Adrenal gland (tissue), 12 donors: ENCODE measurements around the gene CLIP1. TPM values are rescaled to one million over a fixed set of nuclear protein-coding genes. Genes with fewer than 3 reads are reported as not detected.
A peak's percentile ranks its signal among the peaks of the same experiment; 100 is the strongest.
"Not testable (repeated sequence)": the region's sequence is repeated elsewhere in the genome, so short reads cannot be mapped to it uniquely, and the experiment has no call there.

ENCODE experiments used
- DNase-seq, 7 donors: peaks; one replicate each; pipeline ENCODE4 v3.0.0-alpha.2; 2019 to 2020
- H3K27ac ChIP-seq, 5 donors: fragments of 200-600 bp; sonication (generic) in 4 of 5; 1 replicate in 3 of 5; 2 replicates in 2 of 5; pipeline versions ENCODE4 v1.5.1 to v1.8.0; 2016 to 2020; ENCODE audit warnings: mild to moderate bottlenecking in 1 of 5
- H3K27me3 ChIP-seq: fragments of 200-600 bp; 2 replicates; pipeline ENCODE4 v1.8.0; 2021
- H3K36me3 ChIP-seq, 2 donors: fragments of 200-600 bp; replicated peaks in 1 of 2; 1 replicate in 1 of 2; 2 replicates in 1 of 2; pipeline versions ENCODE4 v1.5.1 to v1.8.0; 2018 to 2022
- H3K4me1 ChIP-seq, 2 donors: fragments of 200-600 bp; replicated peaks in 1 of 2; 1 replicate in 1 of 2; 2 replicates in 1 of 2; pipeline versions ENCODE4 v1.5.1 to v1.8.0; 2018 to 2021
- H3K4me3 ChIP-seq, 4 donors: fragments of 200-600 bp; sonication (generic) in 3 of 4; one replicate each; pipeline ENCODE4 v1.5.1; 2016 to 2018
- H3K9me3 ChIP-seq, 3 donors: fragments of 200-600 bp; sonication (generic) in 1 of 3; replicated peaks in 1 of 3; 1 replicate in 2 of 3; 2 replicates in 1 of 3; pipeline versions ENCODE4 v1.5.1 to v1.8.0; 2016 to 2021
- CTCF ChIP-seq, 6 experiments: fragments of 450-650 bp in 4 of 6; fragments of 200-600 bp in 2 of 6; sonication (generic) in 1 of 6; IDR thresholded peaks; 1 replicate in 5 of 6; 2 replicates in 1 of 6; pipeline versions ENCODE4 v1.5.1 to v1.8.0; 2016 to 2021; ENCODE audit warnings: antibody characterized with exemption in 6 of 6, mild to moderate bottlenecking in 2 of 6, moderate library complexity in 1 of 6
- POLR2A ChIP-seq, 2 donors: fragments of 450-650 bp; IDR thresholded peaks; one replicate each; pipeline ENCODE4 v1.6.1; 2017; ENCODE audit warnings: antibody characterized with exemption in 2 of 2, mild to moderate bottlenecking in 2 of 2, moderate library complexity in 1 of 2
- WGBS, 4 donors: extraction: QIAGEN DNeasy Blood & Tissue Kit in 2 of 4; methylation state at CpG; one replicate each; pipeline versions ENCODE4 v1.1.5 to v1.1.7; 2013 to 2017; 5-methylcytosine and 5-hydroxymethylcytosine counted together
- intact Hi-C, 2 donors: fragments of 100-400 bp; cut with DNase I; formaldehyde crosslinking; loops; one replicate each; pipeline versions ENCODE4 v1.14.1 to v1.15.0; 2022 to 2023
- polyA plus RNA-seq, 3 donors: library from polyadenylated mRNA; stranded (reverse); fragments of 200-250 nt in 2 of 3; fragments of 350-450 nt in 1 of 3; fragmentation: Illumina TruSeq in 1 of 3; extraction: RNeasy Lipid Tissue Mini Kit (QIAGEN cat#74804) in 1 of 3; gene quantifications; one replicate each; pipeline ENCODE4 v1.2.3, GENCODE V29; 2013 to 2014
- total RNA-seq, 9 donors: library from RNA; depleted of rRNA in 4 of 9; stranded (reverse); fragments of >200 nt in 4 of 9; fragments of 120-200 nt in 1 of 9; fragmentation: NEBNext Ultra II Directional in 1 of 9; extraction: Animal tissue kit (Norgen Biotek cat#: 25700) in 1 of 9; gene quantifications; one replicate each; pipeline versions ENCODE4 v1.1.0 to v1.2.4, GENCODE V29; 2013 to 2023
- donor health status: healthy with polysubstance abuse.
- donor health status: Bipolar disorder and iron deficiency.
- donor health status: DM: yes; HTN: yes; CAD: no.
- donor health status: DM: no; HTN: no; CAD: no.
- donor health status: DM: no; HTN: no; CAD: no.
- donor health status: DM: yes; HTN: yes; CAD: no.

Gene CLIP1
- total and polyA plus RNA-seq, 12 donors: 22.8 to 134 (median 88.9) TPM

GRCh38 chr12:122420471-122421162 is 1.9 kb downstream of the CLIP1 start:
- Histone ChIP-seq H3K4me3 (peak overlapping the region in 2 of 4 donors; percentile 67 to 99), H3K9me3 (no peaks in the 10 kb centered on the region), H3K27ac (peak overlapping the region; percentile 95 to 100 (median 98)), H3K36me3 (no peaks in the 10 kb centered on the region), H3K4me1 (peaks cover 19 to 48% of the 10 kb centered on the region in 2 donors), H3K27me3 (no peaks in the 10 kb centered on the region)
- intact Hi-C loops: loop anchor here in 1 of 2 donors (10.0 kb wide), 1 partner anchor 54 kb away; no protein-coding TSS in a partner anchor
- WGBS, 4 donors: 74 to 79% (median 77%) methylated on average over 17 of the region's 17 CpGs
- no peak for TF ChIP-seq CTCF (IDR thresholded peaks at IDR 0.05)
- DNase-seq: no peak

GRCh38 chr12:122419094-122419493 is 3.4 kb downstream of the CLIP1 start:
- H3K27me3 ChIP-seq, H3K4me3 ChIP-seq, intact Hi-C loops, H3K36me3 ChIP-seq, H3K9me3 ChIP-seq, DNase-seq: not testable (repeated sequence)
- H3K27ac ChIP-seq: peak overlapping the region; percentile 61 to 98 (median 72)
- WGBS, 4 donors: 85 to 92% (median 88%) methylated on average over 3 of the region's 3 CpGs
- peaks cover 24 to 50% of the 10 kb centered on the region in 2 donors for H3K4me1 ChIP-seq

GRCh38 chr12:122415665-122416064 is 6.8 kb downstream of the CLIP1 start:
- H3K27me3 ChIP-seq, intact Hi-C loops, H3K36me3 ChIP-seq, H3K4me3 ChIP-seq, H3K27ac ChIP-seq, H3K9me3 ChIP-seq: not testable (repeated sequence)
- H3K4me1 ChIP-seq: peaks cover 29 to 52% of the 10 kb centered on the region in 2 donors
- 92 to 99% (median 92%) methylated on average over 7 of the region's 7 CpGs for WGBS, 4 donors
- peak in 1 of 7 donors; percentile 7 for DNase-seq

- no peak overlapping the region for H3K4me3 ChIP-seq
- 73 to 87% (median 86%) methylated on average over 5 of the region's 5 CpGs for WGBS, 4 donors
- H3K36me3 ChIP-seq: no peaks in the 10 kb centered on the region
- no peaks in the 10 kb centered on the region for H3K27me3 ChIP-seq
- TF ChIP-seq POLR2A (IDR thresholded peaks at IDR 0.05) (no peak), CTCF (IDR thresholded peaks at IDR 0.05) (no peak)
- DNase-seq: peak in 1 of 7 donors; percentile 46
- peaks cover 19 to 33% of the 10 kb centered on the region in 2 donors for H3K4me1 ChIP-seq
- H3K27ac ChIP-seq: peak overlapping the region; percentile 37 to 67 (median 51)
- no peaks in the 10 kb centered on the region for H3K9me3 ChIP-seq
- intact Hi-C loops: no loop called here
Measured at GRCh38 chr12:122413516-122414404, 8.7 kb downstream of the CLIP1 start.

- no peaks in the 10 kb centered on the region for H3K27me3 ChIP-seq
- H3K27ac ChIP-seq: peak overlapping the region; percentile 37 to 67 (median 51)
Measured at GRCh38 chr12:122412851-122413433, 9.5 kb downstream of the CLIP1 start.

More at GRCh38 chr12:122412851-122413433, 9.5 kb downstream of the CLIP1 start:
- no peak for TF ChIP-seq CTCF (IDR thresholded peaks at IDR 0.05)
- no peak for TF ChIP-seq POLR2A (IDR thresholded peaks at IDR 0.05)
- Histone ChIP-seq H3K9me3 (no peaks in the 10 kb centered on the region), H3K4me1 (peaks cover 19 to 27% of the 10 kb centered on the region in 2 donors), H3K4me3 (peak overlapping the region in 1 of 4 donors; percentile 3), H3K36me3 (no peaks in the 10 kb centered on the region)
- no peak for DNase-seq
- 28 to 40% (median 36%) methylated on average over 4 of the region's 4 CpGs for WGBS, 4 donors
- intact Hi-C loops: no loop called here
